Ramos (cell line): ENCODE data around the gene VPS37B.

ENCODE experiments used
- in situ Hi-C: fragments of 300-500 bp; cut with MboI; formaldehyde crosslinking; loops from one replicate; pipeline ENCODE4 v1.14.3; 2022; ENCODE audit warnings: low sequenced_read_pairs; ENCODE audit not compliant: unreplicated experiment

VPS37B gene, protein sequence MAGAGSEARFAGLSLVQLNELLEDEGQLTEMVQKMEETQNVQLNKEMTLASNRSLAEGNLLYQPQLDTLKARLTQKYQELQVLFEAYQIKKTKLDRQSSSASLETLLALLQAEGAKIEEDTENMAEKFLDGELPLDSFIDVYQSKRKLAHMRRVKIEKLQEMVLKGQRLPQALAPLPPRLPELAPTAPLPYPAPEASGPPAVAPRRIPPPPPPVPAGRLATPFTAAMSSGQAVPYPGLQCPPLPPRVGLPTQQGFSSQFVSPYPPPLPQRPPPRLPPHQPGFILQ

DNA sequence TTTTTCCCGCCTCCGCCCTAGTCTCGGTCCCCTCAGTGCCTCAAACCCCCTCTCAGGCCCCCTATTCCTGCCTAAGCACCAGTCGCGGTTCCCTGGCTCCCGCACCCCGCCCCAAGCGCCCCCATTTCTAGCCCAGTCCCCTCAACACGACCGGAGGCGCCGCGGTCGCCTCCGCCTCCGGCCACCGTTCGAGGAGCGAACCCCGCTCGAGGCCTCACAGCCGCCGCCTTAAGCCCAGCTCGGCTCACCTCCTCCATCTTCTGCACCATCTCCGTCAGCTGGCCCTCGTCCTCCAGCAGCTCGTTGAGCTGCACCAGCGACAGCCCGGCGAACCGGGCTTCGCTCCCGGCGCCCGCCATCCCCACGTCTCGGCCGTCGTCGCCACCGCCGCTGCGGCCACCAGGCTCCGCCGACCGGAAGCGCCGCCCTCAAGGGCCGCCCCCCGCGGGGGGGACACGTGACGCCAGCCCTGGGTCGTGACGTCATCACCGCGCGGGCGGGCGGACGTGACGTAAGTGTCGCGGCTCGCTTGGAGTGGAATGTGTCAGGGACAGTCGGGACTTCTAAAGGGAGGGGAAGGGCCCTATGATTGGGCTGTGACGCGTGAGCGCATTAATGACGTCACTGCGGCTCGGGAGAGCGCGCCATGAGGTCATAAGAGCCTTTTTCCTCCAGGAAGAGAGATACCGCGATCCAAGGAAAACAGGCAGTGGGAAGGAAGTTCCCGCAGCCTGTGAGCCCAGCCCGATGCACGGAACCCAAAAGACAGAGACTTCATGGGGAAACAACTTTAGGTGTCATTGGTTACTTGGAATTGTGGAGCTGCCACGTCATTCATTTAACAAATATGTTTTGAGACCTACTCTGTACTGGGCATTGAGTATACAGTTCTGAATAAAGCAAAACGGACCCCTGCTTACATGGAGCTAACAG, at the start of gene VPS37B:
Gene VPS37B (minus strand): TSS at position 421 of the 933 bp plus-strand sequence. CDS start 62 bp downstream, at position 359.
- in situ Hi-C loops, result no loop called here

DNA sequence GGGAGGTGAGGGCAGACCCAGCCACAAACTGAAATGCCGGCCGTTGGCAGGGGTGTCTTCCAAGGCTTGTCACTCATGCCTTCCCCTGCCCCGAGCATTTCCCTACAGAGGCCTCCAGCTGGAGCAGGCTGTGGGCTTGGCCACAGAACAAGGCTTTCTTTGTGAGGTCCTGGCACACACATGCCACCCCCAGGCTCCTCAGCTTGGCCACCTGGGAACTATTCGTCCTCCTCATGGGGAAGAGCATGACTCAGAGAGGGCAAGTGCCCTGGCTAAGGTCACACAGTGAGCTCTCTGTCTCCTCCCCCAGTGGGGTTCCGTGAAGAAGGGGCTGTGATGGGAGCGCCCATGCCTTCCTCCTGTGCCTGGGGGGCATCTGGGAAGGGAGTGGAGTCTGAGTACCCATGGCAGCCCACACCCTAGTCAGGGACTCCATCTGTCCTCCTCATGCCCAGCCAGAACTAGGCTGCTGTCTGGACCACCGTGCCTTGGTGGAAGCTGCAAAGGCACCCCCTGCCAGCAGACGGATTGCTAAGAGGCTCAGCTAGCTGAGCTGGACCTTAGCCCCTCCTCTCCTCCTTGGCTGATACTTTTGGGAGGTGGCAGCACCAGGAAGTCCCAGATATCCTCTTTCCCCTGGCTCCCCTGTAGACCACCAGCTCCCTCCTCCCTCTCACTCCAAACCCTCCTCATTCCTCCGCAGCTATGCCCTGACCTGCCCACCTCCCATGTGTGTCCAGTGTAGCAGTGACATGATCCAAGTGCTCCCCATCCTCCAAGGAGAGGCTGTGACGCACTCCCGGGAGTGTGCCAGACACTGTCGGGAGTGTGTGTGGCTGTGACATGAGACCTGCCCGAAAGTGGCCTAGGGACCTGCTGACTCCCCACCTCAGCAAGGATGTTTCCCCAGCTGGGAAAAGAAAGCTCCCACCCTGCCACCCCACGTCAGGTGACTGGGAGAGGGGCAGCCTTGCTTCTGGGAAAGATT, 49.0 kb upstream of the VPS37B start:
- in situ Hi-C loops, result loop anchor here (5.0 kb wide), 1 partner anchor 63 kb away; no protein-coding TSS in a partner anchor

DNA sequence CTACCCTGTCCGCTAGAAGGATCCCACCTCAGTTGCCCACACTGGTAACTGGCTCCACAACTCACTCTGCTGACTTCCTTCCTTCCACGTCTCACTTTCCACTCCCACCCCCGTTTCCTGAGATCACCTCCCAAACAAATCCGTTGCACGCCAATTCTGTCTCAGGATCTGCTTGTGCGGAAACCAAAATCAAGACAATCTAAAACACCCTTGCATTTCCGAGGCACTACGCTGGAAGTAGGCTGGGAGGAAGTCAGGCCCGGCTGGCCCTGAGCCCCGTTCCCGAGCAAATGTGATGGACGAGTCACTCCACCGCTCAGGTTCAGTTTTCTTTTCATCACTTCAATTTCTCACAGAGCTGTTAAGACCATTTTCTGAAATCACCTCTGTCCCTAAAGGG, 47.3 kb upstream of the VPS37B start:
- in situ Hi-C loops, result loop anchor here (5.0 kb wide), 1 partner anchor 61 kb away; no protein-coding TSS in a partner anchor

DNA sequence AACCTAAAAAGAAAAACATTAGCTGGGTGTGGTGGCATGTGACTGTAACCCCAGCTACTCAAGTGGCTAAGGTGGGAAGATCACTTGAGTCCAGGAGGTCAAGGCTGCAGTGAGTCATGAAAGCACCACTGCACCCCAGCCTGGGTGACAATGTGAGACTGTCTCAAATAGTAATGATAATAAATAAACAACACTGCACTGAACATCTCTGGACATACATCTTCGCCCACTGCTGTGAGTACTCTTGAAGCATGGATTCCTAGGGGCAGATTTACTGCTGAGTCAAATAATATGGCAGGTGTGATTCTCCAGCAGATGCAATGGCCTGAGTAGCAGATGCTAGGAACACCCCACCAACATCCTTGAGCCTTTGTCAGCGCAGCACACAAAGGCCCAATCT, 46.7 kb upstream of the VPS37B start:
- in situ Hi-C loops, result loop anchor here (5.0 kb wide), 1 partner anchor 60 kb away; no protein-coding TSS in a partner anchor

DNA sequence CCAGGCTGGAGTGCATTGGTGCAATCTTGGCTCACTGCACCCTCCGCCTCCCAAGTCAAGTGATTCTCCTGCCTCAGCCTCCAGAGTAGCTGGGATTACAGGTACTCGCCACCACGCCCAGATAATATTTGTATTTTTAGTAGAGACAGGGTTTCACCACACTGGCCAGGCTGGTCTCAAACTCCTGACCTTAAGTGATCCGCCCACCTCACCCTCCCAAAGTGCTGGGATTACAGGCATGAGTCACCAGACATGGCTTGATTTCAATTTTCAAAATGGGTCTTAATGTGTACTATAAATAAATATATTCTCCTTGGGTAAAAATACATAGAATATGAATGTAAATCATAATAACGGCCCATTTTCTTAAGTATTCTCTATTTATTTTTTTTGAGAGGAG, 45.4 kb upstream of the VPS37B start:
- in situ Hi-C loops, result loop anchor here (5.0 kb wide), 1 partner anchor 59 kb away; no protein-coding TSS in a partner anchor

DNA sequence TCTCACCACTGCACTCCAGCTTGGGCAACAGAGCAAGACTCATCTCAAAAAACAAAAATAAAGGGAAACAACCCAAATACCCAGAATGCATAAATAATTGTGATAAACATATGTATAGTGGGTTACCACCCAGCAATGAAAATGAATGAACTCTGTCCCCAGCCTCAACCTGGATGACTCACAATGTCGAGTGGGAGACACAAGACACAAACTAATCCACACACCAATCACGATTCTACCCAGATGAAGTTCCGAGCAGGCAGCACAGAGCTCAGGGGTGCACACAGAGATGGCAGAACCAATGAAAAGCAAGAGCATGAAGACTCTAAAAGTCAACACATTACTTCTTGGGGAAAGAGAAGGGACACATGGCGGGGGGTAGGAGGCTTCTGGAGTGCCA, 43.2 kb upstream of the VPS37B start:
- in situ Hi-C loops, result no loop called here

DNA sequence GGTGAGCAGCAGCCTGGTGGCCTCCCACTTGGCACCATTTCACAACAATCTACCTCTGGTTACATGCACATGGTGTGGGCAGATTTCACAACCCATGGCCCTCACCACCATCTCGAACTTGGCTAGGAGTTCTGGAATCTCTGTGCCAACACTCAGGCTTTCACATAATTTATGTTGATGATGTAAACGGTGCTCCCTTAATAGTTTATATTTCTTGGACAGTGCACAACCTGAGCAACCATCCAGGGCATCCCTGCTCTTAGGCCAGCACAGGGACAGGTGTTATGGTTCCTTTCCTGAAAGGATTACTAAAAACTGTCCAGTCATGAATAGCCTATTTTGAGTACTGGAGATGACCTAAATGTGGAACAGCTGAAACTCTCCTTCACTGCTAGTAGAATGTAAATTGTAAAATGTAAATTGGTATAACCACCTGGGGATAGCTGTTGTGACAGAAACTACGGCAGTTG, 41.7 kb upstream of the VPS37B start:
- in situ Hi-C loops, result no loop called here

DNA sequence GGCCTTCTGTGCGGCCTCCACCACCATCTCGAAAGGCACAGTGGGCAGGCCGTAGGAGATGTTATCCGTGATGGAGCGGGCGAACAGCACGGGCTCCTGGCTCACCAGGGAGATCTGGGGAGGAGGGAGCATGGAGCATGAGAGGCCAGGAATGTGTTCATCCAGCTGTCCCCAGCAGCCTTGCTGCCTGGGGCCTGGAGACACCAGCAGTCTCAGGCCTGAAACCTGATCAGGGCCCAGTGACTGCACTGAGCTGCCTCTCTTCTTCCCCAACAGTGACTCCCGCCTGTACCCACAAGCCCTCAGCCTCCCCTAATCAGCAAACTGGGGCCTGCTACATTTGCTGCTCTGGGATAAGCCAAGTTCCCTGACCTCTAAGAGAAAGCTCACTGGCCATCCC, 39.4 kb upstream of the VPS37B start:
- in situ Hi-C loops, result no loop called here

DNA sequence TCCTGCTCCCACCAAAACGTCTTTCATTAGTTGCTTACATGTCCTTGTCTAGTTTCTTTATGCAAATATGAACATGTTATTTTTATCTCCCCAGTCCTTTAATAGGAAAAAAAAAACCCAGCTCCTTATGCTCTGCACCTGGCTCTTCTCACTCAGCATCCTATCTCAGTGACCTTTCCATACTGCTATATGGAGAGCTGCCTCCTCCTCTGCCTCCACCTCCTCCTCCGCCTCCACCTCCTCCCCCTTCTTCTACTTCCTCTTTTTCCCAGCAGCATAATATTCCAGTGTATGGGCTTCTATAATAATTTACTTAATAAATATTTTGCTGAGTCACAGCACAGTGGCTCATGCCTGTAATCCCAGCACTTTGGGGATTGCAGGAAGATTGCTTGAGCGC, 38.8 kb upstream of the VPS37B start:
- in situ Hi-C loops, result no loop called here

DNA sequence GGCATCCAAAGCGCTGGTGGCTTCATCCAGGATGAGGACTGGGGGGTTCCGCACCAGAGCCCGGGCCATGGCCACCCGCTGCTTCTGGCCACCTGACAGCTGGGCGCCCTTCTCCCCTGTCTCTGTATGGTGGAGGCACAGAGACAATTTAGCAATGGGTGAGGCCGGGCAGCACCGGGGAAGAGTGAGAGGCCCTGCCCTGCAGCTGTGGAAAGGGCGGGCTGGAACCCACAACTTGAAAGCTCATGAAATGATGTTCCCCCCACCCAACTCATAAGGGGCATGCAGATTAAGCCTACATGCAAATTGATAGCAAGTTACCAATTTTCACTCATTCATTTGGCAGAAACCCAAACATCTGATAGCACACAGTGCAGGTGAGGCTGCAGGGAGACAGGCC, 36.3 kb upstream of the VPS37B start:
- in situ Hi-C loops, result no loop called here

DNA sequence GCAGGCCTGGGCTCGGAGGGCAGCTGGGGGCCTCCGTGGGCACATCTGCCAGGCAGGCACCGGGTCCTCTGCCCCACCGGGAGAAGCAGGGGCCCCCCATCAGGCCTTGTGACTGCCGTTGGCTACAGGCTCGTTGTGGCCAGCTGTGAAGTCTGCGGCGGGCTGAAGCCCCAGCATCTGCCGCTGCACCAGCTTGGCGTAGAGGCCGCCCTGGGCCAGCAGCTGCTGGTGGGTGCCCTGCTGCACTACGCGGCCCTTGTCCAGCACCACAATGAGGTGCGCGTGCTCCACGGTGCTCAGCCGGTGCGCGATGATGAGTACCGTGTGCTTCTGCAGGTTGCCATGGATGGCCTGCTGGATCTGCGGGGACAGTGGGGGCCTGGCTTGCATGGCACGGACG, 33.9 kb upstream of the VPS37B start:
- in situ Hi-C loops, result no loop called here

DNA sequence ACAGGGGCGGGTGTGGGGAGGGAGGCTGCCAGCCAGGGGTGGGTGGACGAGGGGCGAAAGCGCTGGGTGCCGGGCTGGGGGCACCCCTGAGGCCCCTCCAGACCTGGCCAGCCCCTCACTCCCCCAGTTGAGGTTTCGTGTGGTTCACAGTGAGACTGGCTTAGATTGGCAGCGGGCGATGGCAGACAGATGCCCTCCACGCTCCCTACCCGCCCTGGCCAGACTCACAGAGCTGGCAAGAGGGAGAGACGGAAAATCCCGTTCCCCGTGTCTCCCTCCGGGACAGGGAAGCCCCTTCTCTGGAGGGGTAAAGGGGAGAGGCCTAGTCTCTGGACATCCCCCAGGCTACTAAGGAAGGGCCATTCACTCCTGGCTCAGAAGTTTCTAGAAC, 33.2 kb upstream of the VPS37B start:
- in situ Hi-C loops, result no loop called here

DNA sequence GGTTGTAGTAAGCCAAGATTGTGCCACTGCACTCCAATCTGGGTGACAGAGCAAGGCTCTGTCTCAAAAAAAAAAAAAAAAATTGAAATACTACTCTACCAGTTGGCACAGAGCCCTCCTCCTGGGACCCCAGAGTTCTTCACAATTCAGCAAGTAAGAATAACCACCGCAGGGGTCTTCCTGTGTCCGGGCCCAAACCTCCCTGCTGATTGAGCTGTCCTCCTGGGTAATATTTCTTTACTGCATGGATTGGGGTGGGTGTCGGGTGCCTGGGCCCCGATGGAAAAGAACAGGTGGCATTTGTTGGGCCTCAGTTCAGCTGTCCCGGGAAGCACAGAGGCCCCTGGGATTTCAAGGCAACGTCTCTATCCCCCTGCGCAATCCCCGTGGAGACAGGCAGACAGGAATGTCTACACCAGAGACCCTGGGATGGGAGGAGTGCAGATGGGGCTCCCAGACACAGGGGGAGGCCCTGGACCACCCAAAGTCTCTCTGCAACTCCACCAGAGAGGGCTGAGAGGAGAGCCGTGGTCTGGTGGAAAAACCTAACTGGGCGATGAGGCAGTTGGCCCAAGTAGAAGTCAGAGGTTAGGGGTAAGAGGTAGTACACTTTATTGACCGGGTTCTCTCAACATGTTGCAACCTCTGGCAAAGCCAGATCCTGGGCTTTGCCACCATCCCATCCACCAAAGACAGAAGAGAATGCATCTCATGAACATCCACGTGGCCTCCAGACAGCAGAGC, 32.7 kb upstream of the VPS37B start:
- in situ Hi-C loops, result no loop called here

DNA sequence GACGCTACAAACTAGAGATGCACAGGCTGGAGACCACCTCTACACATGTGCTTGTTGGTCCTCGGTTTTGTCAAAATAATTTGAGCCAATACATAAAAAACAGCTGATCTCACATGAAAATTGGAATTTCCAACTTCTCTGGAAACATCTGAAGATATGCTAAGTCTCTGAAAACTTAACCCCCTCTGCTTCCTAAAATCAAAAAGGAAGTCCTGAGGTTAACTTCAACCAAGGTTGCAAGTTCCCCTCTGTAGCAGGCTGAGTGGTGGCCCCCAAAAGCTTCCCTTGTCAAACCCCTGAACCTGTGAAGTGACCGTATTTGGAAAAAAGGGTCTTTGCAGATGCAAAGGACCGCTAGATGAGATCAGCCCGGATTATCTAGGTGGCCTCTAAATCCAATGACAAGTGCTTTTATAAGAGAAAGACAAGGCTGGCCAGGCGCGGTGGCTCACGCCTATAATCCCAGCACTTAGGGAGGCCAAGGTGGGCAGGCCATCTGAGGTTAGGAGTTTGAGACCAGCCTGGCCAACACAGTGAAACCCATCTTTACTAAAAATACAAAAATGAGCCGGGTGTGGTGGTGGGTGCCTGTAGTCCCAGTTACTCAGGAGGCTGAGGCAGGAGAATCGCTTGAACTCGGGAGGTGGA, 32.0 kb upstream of the VPS37B start:
- in situ Hi-C loops, result no loop called here

DNA sequence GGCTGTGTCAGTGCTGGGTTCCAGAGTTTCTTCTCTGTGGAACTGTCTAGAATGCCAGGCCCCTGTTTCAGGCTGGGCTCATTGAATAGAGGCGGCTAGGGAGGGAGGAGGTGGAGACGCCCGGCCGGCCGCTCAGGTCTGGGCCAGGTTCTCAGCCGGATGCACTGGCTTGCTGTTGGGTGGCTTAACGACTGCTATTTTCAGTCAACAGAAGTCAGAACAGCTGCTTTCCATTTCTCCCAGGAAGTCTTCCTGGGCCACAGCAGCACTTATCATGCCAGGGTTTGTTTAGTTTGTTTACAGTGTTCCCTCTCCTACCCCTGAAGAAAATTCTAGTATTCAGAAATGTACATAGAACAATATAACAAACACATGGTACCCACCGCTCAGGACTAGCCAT, 26.0 kb upstream of the VPS37B start:
- in situ Hi-C loops, result no loop called here

DNA sequence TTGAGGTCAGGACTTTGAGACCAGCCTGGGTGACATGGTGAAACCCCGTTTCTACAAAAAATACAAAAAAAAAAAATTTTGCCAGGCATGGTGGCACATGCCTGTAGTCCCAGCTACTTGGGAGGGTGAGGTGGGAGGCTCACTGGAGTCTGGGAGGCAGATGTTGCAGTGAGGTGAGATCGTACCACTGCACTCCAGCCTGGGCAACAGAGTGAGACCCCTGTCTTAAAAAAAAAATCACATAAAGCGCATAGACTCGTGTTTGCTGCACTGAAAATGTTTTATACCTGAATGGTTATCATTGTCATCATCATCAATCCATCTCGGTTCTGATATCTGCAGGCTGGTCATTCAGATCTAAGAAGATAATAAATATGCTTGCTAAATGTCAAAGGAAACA, 24.8 kb upstream of the VPS37B start:
- in situ Hi-C loops, result no loop called here

DNA sequence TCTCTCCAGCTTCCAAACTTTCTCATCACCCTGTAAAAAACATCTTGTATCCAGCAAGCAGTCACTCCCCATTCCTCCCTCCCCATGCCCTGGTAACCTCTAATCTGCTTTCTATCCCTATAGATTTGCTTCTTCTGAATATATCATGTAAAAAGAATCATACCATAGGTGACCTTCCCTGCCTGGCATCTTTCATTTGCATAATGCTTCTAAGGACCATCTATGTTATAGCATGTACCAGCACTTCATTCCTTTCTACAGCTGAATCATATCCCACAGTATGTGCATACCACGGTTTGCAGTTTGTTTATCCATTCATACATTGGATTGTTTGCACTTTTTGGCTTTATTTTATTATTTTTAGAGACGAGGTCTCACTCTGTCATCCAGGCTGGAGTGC, 22.9 kb upstream of the VPS37B start:
- in situ Hi-C loops, result no loop called here

DNA sequence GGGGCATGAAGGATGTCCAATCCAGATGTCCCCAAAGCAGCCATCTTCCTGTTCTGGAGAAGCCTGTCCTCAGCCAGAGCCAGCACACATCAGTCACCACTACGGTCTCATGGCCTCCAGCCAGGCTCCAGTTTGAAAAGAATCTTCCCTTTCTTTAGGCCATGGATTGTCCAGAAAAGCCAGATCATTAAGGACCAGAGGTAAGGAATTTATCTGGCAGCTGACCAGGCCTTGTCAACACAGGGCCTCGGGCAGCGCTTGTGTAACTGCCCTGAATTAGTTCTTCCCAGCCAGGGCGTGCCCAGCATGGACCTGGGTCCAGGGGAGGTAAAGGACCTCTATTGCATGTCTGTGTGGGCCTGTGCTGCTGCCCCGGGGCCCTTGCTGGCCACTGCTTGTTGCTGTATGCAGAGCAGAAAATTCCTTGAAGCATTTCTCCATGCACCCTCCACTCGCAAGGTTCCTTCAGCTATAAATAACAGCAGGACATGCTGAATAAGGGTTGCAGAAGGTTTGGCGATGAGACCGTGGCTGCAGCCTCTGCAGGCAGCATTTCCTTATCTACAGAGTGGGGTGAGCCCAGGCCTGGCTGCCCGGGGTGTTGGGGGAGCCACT, 21.7 kb upstream of the VPS37B start:
- in situ Hi-C loops, result no loop called here
